ENCODE results near the gene VWCE.
"Not testable (repeated sequence)": the region's sequence is repeated elsewhere in the genome, so short reads cannot be mapped to it uniquely, and the experiment has no call there.

The VWCE gene

DNA sequence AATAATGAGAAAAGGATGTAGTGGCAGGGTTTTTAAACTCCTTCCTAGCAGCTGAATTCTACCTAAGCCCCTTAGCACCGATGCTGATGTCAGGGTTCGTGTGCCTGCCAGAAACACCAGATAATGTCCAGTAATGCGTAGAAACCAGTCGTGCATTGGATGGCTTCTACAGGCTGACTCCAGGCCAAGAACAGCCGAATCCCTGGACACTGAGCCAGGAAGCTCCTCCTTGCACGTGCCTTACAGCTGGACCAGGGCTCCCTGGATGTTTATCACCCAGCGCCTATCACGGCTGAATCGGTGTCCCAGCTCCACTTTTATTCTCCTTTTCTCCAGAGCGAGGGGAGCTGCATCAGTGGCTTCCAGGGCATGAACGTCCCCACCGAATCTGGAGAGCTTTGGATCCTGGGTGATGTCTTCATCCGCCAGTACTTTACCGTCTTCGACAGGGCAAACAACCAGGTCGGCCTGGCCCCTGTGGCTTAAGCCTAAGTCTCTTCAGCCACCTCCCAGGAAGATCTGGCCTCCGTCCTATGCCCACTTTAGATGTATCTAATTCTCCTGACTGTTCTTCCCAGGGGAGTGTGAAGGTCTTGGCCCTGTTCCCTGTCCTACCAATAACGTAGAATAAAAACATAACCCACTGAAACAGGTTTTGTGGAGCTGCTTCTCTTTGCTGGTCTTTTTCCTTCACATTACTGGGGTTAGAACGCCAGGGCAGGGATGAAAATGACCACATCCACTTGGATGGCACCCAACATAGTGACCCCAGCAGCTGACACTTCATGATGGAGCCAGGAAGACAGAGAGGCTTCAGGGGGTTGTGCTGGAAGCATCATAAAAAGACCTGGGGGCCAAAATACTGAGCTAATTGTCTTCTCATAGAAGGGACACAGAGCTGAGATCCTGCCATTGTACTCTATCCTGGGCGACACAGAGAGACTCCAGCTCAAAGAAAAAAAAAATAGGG, 44.0 kb downstream of the VWCE start:
- not testable (repeated sequence) for DNase-seq

DNA sequence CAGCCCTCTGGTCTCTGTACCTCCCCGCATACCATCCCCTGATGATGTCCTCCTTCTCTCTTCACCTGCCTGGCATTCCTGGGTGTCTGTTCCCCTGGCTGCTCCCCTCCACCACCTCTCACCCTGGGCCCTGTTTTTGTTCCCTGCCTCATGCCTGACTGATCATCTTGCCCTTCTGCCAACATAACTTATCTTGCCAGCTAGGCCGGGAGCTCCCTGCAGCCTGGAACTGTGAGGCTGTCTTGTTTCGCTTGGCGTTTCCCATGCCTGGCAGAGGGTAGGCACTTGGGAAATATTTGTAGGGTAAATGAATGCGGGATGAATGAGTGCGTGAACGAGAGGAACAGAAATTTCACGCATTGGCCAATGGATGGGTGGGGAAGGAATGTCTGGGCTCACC, 45.9 kb downstream of the VWCE start:
- not testable (repeated sequence) for DNase-seq

DNA sequence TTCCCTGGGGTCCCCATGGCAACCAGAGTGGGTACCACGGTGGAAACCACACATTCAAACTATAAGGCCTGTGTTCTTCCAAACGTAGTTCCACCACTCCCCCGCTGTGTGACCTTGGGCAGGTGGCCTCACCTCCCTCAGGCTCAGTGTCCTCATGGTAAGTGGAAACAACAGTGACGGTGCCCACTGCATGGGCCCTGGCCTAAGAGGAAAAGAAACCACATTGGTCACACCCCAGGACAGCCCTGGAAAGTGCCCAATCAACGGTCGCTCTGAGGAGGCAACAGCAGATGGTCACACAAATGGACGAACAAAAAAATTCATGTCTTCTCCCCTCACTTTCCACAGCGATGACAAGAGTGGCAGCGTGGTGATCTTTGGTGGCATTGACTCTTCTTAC, 47.0 kb downstream of the VWCE start:
- not testable (repeated sequence) for DNase-seq

DNA sequence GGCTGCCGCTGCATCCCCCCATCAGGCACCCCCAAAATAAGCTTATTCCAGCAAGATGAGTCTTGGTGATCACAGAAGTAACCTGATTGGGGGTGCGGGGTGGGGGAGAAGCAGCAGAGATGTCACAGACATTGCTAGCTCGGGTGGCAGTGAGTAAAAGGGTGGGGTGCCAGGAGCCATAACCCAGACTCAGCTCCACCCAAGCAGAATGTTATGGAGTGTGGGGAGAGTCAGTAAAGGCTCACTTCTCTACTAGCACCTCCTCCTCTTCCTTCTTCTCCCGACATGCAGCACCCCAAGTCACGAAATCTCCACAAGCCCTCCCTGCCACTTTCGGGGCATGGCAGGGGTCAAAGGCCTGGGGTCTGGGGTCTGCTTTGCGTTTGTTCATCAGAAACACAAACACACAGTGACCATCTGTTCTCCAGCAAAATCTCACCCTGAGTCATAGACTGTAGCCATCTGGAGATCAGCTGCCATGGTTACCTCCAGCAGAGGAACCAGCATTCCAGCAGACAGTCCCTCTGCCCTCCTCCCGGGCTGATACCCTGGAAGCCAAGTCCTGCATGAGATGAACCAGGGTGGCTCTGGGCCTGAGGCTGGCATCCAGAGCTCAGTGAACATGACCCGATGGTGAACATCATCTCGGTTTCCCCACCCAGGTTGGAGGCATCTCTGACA, 49.7 kb downstream of the VWCE start:
- DNase-seq = not testable (repeated sequence)

DNA sequence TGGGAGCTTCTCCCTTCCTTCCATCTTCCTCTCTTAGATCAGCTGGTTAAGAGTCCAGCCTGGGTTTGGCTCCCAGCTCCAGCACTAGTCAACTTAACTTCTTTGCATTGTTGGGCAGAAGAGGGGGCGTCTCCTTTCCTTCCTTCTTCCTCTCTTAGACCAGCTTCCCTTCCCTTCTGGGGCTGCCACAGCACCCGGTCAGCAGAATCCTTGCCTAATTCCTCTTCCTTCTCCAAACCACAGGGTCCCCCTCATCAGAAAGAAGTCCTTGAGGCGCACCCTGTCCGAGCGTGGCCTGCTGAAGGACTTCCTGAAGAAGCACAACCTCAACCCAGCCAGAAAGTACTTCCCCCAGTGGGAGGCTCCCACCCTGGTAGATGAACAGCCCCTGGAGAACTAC, 53.6 kb downstream of the VWCE start:
- DNase-seq = not testable (repeated sequence)

DNA sequence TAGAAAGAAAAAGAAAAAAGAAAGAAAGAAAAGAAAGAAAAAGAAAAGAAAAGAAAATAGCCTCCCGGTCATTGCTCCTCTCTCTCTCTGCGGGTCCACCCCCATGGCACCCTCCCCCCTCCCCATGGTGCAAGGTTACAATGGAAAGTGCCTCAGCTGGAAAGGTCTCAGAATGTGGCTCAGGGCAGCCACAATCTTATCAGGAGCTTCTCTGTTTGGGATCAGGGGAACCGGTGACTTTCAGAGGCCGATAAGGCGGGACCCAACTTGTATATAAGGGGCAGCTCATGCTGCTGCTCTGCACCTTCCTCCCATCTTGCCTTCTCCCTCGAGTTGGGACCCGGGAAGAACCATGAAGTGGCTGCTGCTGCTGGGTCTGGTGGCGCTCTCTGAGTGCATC, 54.2 kb downstream of the VWCE start, which contains the start of gene PGA5:
Gene PGA5, plus strand, starts transcription at position 301 of the 400 bp plus-strand sequence. Its CDS starts 52 bp downstream, at position 353.
- DNase-seq = not testable (repeated sequence)

DNA sequence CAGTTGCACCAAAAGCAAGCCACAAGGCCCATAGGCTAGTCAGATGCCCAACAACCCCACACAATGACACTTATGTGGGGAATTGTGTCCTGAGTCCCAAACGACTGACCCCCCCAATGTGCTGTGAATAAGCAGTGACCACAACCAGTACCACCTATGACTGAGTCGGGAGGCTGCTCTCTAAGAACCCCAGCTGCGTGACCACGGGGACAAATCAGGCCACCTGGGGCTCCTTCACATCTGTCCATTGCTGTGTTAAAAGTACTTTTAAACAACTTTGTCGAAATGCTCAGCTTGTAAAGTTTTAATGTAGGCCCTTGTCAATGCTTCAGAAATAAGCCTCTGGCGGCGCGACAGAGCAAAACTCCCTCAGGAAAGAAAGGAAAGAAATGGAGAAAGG, 54.8 kb downstream of the VWCE start:
- DNase-seq = not testable (repeated sequence)

DNA sequence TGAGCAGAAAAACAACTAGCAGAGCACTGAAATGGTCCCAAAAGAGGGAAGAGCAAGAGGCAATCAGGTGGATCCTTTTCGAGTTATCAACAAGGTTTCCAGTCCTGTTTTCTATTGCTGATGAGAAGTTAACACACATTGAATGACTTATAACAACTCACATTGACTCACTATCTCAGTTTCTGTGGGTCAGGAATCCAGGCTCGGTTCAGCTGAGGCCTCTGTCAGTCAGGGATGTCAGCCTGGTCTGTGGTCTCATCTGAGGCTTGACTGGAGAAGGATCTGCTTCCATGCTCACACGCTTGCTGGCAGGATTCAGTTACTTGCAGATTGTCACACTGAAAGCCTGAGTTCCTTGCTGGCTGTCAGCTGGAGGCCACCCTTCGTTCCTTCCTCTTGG, 58.0 kb downstream of the VWCE start:
- not testable (repeated sequence) for DNase-seq

DNA sequence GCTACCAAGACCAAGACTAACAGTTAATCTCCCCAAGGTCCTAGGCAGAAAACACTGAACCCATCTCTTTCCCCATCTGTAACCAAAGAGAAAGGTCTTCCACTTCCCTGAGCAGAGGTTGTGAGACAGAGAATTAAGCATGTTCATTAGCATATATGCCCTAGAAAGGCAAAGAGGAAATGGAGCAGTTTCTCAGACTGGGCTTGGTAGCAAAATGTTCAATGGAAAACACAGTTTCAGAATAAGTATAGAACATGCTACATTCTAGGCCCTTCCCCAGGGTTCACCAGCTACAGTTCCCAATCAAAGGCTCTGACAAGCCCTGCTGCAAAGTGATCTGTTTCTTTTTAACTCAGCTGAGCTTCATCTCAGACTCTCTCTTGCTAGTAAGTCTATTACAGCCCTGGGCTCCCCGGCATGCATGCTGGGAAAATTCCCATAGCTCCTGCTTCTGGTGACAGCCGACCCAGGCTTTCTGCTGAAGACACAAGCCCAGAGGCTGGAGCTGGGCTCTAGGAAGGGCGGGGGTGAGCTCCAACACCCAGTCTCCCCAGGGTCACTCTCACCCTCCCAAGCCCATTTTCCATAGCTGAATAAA, 62.5 kb downstream of the VWCE start:
- not testable (repeated sequence) for DNase-seq

DNA sequence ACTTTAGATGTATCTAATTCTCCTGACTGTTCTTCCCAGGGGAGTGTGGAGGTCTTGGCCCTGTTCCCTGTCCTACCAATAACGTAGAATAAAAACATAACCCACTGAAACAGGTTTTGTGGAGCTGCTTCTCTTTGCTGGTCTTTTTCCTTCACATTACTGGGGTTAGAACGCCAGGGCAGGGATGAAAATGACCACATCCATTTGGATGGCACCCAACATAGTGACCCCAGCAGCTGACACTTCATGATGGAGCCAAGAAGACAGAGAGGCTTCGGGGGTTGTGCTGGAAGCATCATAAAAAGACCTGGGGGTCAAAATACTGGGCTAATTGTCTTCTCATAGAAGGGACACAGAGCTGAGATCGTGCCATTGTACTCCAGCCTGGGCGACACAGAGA, 63.5 kb downstream of the VWCE start:
- DNase-seq = not testable (repeated sequence)

DNA sequence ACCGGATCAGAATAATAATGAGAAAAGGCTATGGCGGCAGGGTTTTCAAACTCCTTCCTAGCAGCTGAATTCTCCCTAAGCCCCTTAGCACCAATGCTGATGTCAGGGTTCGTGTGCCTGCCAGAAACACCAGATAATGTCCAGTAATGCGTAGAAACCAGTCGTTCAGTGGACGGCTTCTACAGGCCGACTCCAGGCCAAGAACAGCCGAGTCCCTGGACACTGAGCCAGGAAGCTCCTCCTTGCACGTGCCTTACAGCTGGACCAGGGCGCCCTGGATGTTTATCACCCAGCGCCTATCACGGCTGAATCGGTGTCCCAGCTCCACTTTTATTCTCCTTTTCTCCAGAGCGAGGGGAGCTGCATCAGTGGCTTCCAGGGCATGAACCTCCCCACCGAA, 64.1 kb downstream of the VWCE start:
- DNase-seq = not testable (repeated sequence)

DNA sequence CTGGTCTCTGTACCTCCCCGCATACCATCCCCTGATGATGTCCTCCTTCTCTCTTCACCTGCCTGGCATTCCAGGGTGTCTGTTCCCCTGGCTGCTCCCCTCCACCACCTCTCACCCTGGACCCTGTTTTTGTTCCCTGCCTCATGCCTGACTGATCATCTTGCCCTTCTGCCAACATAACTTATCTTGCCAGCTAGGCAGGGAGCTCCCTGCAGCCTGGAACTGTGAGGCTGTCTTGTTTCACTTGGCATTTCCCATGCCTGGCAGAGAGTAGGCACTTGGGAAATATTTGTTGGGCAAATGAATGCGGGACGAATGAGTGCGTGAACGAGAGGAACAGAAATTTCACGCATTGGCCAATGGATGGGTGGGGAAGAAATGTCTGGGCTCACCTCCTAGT, 65.7 kb downstream of the VWCE start:
- not testable (repeated sequence) for DNase-seq

DNA sequence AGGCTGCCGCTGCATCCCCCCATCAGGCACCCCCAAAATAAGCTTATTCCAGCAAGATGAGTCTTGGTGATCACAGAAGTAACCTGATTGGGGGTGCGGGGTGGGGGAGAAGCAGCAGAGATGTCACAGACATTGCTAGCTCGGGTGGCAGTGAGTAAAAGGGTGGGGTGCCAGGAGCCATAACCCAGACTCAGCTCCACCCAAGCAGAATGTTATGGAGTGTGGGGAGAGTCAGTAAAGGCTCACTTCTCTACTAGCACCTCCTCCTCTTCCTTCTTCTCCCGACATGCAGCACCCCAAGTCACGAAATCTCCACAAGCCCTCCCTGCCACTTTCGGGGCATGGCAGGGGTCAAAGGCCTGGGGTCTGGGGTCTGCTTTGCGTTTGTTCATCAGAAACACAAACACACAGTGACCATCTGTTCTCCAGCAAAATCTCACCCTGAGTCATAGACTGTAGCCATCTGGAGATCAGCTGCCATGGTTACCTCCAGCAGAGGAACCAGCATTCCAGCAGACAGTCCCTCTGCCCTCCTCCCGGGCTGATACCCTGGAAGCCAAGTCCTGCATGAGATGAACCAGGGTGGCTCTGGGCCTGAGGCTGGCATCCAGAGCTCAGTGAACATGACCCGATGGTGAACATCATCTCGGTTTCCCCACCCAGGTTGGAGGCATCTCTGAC, 68.5 kb downstream of the VWCE start:
- DNase-seq = not testable (repeated sequence)

DNA sequence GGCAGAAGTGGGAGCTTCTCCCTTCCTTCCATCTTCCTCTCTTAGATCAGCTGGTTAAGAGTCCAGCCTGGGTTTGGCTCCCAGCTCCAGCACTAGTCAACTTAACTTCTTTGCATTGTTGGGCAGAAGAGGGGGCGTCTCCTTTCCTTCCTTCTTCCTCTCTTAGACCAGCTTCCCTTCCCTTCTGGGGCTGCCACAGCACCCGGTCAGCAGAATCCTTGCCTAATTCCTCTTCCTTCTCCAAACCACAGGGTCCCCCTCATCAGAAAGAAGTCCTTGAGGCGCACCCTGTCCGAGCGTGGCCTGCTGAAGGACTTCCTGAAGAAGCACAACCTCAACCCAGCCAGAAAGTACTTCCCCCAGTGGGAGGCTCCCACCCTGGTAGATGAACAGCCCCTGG, 72.4 kb downstream of the VWCE start:
- DNase-seq = not testable (repeated sequence)

DNA sequence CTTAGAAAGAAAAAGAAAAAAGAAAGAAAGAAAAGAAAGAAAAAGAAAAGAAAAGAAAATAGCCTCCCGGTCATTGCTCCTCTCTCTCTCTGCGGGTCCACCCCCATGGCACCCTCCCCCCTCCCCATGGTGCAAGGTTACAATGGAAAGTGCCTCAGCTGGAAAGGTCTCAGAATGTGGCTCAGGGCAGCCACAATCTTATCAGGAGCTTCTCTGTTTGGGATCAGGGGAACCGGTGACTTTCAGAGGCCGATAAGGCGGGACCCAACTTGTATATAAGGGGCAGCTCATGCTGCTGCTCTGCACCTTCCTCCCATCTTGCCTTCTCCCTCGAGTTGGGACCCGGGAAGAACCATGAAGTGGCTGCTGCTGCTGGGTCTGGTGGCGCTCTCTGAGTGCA, 73.1 kb downstream of the VWCE start, which contains the start of gene PGA4:
Gene PGA4, plus strand, starts transcription at position 301 of the 400 bp plus-strand sequence. Its CDS starts 54 bp downstream, at position 355.
- not testable (repeated sequence) for DNase-seq

DNA sequence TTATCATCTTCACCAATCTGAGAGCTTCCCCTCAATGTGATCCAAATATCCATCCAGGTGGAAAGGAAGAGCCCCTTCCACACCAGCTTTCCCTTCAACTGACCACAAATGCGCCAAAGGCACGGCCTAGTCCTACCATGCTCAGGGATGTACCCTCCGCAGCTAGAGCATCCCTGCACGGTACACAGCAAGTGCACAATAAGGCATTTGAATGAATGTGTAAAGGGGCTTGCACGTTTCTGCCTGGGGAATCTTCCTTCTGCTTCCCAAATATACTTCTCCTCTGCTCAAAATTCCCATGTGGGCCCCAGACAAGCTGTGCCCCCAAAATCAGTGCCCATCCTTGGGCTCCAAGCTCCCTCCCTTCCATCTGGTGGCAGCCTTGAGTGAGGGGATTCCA, 76.1 kb downstream of the VWCE start:
- not testable (repeated sequence) for DNase-seq

DNA sequence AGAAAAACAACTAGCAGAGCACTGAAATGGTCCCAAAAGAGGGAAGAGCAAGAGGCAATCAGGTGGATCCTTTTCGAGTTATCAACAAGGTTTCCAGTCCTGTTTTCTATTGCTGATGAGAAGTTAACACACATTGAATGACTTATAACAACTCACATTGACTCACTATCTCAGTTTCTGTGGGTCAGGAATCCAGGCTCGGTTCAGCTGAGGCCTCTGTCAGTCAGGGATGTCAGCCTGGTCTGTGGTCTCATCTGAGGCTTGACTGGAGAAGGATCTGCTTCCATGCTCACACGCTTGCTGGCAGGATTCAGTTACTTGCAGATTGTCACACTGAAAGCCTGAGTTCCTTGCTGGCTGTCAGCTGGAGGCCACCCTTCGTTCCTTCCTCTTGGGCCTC, 76.8 kb downstream of the VWCE start:
- DNase-seq = not testable (repeated sequence)

DNA sequence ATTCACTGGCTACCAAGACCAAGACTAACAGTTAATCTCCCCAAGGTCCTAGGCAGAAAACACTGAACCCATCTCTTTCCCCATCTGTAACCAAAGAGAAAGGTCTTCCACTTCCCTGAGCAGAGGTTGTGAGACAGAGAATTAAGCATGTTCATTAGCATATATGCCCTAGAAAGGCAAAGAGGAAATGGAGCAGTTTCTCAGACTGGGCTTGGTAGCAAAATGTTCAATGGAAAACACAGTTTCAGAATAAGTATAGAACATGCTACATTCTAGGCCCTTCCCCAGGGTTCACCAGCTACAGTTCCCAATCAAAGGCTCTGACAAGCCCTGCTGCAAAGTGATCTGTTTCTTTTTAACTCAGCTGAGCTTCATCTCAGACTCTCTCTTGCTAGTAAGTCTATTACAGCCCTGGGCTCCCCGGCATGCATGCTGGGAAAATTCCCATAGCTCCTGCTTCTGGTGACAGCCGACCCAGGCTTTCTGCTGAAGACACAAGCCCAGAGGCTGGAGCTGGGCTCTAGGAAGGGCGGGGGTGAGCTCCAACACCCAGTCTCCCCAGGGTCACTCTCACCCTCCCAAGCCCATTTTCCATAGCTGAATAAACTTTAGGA, 81.3 kb downstream of the VWCE start:
- not testable (repeated sequence) for DNase-seq

DNA sequence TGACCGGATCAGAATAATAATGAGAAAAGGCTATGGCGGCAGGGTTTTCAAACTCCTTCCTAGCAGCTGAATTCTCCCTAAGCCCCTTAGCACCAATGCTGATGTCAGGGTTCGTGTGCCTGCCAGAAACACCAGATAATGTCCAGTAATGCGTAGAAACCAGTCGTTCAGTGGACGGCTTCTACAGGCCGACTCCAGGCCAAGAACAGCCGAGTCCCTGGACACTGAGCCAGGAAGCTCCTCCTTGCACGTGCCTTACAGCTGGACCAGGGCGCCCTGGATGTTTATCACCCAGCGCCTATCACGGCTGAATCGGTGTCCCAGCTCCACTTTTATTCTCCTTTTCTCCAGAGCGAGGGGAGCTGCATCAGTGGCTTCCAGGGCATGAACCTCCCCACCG, 82.9 kb downstream of the VWCE start:
- DNase-seq = not testable (repeated sequence)

DNA sequence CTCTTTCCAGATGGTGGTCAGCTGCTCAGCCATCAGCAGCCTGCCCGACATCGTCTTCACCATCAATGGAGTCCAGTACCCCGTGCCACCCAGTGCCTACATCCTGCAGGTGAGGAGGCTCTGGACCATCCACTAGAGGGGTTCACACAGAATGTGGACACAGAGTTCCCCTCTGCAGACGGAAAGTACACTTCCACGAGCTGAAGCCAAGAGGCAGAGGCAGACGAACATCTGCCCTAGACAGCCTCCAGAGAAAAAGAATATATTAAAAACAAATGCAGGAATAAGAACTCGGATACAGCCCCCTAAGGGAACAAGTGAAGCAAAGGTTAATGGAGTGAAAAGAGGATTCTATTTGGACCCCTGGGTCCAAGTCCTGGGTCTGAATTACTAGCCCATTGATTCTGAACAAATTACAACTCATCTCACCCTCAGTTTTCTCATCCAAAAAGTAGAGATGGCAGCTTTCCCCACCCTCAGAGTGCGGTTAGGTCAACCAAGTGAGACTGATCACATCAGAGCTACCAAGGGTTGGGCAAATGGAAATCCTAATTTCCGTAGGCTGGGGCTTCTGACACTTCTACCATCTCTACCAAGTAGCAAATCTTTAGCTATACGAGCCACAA, 83.7 kb downstream of the VWCE start:
- DNase-seq = not testable (repeated sequence)

DNA sequence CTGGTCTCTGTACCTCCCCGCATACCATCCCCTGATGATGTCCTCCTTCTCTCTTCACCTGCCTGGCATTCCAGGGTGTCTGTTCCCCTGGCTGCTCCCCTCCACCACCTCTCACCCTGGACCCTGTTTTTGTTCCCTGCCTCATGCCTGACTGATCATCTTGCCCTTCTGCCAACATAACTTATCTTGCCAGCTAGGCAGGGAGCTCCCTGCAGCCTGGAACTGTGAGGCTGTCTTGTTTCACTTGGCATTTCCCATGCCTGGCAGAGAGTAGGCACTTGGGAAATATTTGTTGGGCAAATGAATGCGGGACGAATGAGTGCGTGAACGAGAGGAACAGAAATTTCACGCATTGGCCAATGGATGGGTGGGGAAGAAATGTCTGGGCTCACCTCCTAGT, 84.5 kb downstream of the VWCE start:
- not testable (repeated sequence) for DNase-seq

Measured in DMS79 (cell line).